8988T (cell line): Measurements from ENCODE around the gene PXDC1.
"Not testable (repeated sequence)": the region's sequence is repeated elsewhere in the genome, so short reads cannot be mapped to it uniquely, and the experiment has no call there.

ENCODE experiments used
- DNase-seq: peaks from one replicate; pipeline ENCODE4 v3.0.0; 2011

Gene PXDC1

DNA sequence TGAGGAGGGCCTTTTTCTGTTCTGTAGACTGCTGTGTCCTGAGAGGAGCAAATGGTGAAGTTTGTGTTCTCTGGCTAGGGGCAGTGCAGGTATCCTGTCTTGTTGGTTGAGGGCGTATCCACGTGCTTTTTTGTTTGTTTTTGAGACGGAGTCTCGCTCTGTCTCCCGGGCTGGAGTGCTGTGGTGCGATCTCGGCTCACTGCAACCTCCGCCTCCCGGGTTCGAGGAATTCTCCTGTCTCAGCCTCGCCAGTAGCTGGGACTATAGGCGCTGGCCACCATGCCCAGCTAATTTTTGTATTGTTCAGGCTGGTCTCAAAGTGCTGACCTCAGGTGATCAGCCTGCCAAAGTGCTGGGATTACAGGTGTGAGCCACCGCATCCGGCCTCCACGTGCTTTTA is 10.8 kb upstream of the PXDC1 start:
- DNase-seq, result no peak

DNA sequence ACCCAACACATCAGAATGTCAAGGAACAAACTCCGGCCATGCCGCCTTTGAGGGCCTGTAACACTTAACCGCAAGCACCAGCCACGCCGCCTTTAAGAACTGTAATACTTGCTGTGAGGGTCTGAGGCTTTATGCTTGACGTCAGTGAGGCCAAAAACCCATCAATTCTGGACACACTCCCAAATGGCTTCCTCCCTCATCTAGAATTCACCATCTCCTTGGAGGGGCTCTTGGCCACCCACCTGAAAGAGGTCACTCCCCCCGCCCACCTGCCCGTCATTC is 10.4 kb upstream of the PXDC1 start:
- no peak for DNase-seq

DNA sequence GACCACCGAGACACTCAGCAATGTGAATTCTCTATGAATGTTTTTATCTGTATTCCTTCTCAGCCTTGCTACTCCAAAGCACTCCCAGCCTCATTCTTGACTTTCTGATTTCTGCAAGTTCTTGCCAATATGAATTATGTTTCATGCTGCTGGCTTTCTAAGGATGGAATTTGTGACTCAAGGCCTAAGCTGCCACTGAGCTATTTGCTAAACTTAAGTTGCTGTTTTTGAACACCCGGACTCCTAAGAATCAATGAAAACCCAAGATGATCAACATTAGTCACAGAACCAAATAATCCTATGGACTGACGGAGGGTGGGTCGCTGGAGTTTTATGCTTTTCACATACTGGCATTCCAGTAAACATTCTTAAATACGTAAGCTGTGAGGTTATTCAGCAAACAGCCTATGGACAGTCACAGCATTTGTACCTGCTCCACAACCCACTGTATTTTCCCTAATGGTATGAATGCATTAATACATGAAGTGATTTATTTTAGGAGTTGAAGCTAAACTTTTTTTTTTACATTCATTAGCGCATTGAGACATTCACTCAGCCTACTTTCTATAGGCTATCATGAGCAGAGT is 8.2 kb upstream of the PXDC1 start:
- no peak for DNase-seq

DNA sequence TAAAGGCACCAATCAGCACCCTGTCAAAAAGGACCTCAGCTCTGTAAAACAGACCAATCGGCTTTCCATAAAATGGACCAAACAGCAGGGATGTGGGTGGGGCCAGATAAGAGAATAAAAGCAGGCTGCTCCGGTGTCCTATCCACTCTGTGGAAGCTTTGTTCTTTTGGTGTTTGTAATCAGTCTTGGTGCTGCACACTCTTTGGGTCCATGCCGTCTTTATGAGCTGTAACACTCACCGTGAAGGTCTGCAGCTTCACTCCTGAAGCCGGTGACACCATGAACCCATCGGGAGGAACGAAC is 7.3 kb upstream of the PXDC1 start:
- no peak for DNase-seq

DNA sequence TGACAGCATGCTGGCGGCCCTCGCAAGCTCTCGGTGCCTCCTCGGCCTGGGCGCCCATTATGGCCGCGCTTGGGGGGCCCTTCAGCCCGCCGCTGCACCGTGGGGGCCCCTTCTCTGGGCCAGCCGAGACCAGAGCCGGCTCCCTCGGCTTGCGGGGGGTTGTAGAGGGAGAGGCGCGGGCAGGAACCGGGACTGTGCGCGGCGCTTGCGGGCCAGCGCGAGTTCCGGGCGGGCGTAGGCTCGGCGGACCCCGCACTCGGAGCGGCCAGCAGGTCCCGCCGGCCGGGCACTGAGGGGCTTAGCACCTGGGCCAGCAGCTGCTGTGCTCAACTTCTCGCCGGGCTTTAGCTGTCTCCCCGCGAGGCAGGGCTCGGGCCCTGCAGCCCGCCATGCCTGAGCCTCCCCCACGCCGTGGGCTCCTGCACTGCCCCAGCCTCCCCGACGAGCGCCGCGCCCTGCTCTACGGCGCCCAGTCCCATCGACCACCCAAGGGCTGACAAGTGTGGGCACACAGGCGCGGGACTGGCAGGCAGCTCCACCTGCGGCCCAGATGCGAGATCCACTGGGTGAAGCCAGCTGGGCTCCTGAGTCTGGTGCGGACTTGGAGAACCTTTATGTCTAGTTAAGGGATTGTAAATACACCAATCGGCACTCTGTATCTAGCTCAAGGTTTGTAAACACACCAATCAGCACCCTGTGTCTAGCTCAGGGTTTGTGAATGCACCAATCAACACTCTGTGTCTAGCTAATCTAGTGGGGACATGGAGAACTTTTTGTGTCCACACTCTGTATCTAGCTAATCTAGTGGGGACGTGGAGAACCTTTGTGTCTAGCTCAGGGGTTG is 6.7 kb upstream of the PXDC1 start:
- not testable (repeated sequence) for DNase-seq

DNA sequence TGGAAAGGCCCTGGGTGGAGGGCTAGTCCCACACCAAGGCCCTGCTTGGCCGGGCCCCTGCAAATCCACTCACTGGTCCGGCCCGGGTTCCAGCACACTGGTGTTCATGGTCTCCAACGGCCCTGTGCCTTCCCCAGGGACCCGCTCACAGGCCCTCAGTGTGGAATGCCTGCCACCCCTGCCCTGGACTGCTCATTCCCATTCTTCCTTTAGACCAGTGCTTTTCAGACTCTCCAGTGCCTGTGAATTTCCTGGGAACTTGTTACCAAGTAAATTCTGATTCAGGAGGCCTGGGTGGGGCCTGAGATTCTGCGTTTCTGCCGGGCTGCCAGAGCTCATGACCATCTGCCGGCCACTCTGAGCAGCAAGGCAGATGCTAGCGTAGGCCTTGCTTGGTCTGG is 5.7 kb upstream of the PXDC1 start:
- no peak for DNase-seq

DNA sequence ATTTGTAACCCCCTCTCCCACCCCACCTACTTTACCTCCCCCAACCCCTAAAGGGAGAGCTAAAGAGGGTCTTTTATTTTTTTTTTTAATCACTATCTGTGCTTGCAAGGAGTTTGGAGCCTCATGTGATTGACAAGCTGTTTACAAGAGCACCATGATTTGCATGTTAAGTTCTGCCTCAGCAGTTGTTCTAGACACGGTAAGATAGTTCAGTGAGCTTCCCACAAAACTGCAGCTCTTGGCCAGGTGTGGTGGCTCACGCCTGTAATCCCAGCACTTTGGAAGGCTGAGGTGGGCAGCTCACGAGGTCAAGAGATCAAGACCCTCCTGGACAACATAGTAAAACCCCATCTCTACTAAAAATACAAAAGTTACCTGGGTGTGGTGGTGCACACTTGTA is 5.0 kb upstream of the PXDC1 start:
- no peak for DNase-seq

DNA sequence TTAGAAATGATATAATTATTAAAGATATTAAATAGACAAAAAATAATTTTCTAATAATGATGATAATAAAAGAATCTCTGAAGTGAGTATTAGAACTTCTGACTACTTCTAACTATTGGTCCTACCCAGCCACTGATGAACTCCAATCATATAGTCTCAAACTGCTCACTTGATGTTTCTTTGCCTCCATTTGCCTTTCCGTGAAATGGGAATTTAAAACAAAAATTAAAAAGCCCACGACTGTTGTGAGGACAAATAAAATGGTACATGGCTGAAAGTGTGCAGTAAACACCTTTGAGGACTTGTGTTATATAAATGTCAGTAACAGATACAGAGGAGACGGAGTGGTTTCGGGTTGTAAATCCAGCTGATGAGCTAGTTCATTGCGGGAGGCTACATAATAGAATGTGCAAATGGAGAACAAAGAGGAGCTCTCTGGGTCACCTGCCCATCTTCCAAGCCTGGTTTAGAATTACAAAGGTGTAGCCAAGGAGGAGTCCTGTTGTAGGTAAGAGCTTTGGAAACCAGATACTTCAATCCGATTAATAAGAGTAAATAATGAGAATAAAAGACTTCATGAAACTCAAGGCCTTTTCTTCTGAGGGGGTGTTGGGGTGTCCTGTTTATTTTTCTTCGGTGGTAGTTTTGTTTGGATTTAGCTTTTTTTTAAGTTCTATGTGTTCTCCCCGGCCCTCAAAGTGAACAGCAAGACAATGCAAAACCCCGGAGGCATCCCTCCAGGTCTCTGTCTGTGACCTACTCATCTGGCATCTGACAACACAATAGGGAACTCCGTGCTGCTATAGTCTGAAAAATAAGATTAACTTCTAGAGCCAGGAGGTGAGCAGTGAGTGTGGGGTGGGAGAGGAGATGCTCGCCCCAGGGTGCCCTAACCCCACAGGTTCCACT is 4.4 kb upstream of the PXDC1 start:
- DNase-seq, result no peak

DNA sequence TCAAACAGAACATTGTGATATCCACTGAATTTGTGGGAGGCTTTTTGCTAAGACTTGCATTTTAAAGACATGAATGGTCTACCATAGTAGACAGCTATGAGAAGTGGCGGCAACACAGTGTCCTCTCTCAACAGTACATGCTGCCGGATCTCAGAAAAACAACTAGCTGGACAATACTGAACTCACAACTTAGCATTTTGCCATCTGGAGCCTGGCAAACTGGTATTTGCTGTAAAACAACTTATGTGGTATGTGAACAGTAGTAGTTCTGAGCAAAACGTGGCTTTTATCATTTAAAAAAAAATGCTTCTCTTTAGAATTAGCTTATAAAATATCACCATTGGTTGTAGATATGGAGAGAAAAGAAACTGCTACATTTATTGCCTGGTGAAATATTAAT is 3.3 kb upstream of the PXDC1 start:
- no peak for DNase-seq

DNA sequence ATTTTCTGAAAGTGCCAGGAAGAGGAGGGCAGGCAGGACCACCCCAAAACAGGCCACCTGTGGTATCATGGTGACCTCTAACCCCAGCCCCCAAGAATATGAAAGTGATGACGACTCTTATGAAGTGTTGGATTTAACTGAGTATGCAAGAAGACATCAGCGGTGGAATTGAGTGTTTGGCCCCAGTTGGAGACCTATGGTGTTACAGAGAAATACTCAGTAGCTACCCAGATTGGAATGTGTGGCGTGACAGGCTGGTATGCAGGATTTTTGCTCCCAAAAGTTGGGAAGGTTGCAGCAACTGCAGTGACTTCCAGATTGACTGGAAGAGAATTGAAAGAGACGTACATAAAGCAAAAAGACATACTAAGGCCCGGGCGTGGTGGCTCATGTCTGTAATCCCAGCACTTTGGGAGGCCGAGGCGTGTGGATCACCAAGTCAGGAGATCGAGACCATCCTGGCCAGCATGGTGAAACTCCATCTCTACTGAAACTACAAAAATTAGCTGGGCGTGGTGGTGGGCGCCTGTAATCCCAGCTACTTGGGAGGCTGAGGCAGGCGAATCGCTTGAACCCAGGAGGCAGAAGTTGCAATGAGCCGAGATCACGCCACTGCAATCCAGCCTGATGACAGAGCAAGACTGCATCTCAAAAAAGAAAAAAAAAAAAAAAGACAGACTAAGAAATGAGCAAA is 2.7 kb upstream of the PXDC1 start:
- DNase-seq, result not testable (repeated sequence)

DNA sequence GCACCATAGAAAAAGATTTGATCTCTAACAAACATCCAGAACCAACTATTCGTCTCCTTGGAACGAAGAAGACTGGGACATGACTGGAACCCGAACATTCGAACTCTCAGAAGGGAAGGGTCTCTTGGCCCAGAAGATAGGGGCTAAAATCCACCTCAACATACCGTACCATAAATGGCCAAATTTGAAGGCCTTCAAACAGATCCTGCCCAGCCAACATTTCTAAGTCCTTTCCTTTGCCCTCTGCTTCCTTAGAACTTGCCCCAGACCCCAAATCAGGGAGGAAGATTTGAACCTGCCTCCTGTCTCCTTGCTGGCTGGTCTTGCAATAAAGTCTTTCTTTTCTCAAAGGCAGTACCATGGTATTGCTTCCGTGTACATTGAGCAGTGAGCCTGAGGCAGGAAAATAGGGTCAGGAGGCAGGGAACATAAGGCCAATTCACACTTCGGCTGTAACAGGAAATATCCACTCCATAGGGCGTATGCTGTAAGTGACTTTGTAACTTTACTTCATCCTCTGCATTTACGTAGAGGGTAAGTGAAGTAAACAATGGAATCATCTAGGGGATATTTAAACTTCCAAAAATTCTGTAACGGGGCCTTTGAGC is 1.8 kb upstream of the PXDC1 start:
- no peak for DNase-seq

DNA sequence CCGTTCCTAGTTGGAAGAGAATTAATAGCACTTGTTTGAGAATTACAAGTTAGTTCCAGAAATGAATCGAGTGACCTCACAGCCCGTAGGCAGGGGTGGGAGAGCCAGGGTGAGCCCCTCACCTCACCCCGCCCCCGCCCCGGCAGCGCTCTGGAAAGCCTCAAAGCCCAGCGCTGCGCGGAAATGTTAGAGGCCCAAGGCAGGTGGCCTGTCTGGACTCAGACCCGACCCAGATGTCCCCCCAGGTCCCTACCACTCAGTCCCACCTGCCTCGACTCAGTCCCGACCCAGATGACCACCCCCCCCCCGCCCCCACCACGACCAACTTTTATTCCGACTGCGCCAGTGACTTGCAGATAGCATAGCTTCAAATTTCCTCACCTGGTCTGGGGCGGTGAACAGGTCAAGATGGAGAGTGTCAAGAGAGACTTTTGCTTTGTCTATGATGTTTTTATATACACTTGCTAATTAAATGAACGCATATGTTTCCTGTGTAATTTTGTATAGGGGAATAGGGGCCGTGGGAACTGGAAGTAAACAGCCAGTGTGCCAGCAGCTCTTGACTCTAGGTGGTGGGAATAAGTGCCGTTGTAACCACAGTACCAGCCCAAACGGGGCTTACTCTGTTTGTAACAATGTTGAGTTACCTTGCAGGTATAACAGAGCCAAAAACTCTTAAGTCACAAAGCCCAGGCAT is 1.2 kb upstream of the PXDC1 start:
- no peak for DNase-seq

DNA sequence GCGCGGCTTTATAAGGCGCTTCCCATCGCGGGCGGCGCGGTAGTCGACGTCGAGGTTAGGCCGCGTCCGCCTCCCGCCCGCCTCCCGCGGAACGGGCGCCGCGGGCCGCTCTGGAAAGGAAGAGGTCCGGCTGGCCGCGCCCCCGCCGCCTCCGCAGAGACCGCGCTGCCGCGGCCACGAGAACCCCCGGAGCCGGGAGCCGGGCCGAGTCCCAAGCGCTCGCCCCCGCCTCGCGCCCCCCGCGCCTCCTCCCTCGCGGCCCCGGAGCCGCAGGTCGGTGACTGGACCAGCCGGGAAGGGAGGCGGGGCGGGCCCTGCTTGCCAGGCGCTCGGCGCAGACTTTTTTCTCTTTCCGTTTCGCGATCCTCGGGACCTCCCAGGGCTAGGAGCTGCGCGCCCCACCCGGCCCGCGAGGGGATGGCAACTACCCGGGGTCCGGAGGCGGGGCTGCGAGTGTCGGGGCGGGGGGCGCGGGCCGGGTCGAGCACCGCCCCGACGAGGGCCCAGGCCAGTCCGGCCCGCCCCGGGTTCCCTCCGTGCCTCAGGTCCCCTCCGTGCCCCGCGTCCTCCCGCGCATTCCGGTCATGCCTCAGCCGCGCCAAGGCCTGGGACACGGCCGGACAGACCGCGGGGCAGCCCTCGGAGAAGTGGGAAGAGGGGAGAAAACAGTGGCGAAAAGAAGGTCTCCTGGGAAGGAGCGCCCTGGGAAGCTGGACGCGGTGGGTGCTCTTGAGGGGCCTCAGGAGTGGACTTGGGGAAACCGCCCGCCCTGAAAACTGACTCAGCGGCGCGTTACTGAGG is 417 bp upstream of the PXDC1 start:
- peak; percentile 98 for DNase-seq

DNA sequence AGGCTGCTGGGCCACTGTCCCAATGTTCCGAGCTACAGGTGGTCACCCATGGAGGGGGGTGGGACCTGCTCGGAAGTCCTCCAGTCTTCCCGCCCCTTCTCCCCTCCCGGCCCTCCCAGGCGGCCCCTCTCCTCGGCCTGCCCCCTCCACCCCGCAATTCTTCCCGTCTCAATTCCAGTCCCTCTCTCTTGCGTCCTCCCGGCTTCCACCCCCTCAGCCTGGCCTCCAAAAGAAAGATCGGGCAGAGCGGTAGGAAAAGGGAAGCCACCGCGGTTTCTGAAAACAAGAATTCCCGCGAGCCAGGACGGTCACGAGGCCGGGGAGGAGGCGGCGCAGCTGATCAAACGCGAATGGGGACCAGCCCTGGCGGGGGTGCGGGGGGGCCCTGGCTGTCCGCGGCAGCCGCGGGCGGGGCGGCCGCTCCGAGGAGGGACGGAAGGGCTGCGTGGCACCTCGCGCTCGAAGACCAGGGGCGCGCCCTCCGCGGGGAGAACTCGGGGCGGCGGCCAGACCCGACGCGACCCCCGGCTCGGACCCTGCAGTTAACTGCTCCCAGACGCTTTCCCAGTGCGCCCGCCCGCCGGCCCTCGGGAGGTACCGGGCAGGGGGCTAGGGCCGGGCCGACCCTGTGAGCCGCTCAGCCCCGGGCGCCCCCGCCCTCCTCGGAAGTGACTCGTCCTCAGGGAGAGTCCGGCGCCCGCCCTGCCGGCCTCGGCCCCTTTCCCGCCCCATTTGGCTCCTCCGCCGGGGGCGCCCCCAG is 1.0 kb downstream of the PXDC1 start:
- DNase-seq, result peak; percentile 75

DNA sequence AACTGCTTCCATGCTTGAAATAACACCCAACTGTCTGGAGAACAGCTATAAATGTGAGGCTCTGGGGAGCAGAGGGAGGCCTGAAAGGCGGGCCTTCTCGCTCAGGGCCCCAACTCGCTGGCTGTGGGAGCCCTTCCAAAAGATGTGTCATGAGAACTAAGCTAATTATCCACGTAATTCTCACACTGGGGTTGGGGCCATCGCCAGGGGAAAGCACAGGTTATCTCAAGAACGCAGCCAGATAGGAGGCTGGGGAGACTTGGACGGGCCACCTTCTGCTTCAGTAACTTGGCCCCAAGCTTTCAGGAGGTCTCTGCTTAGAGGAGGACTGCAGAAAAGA is 1.6 kb downstream of the PXDC1 start:
- no peak for DNase-seq

DNA sequence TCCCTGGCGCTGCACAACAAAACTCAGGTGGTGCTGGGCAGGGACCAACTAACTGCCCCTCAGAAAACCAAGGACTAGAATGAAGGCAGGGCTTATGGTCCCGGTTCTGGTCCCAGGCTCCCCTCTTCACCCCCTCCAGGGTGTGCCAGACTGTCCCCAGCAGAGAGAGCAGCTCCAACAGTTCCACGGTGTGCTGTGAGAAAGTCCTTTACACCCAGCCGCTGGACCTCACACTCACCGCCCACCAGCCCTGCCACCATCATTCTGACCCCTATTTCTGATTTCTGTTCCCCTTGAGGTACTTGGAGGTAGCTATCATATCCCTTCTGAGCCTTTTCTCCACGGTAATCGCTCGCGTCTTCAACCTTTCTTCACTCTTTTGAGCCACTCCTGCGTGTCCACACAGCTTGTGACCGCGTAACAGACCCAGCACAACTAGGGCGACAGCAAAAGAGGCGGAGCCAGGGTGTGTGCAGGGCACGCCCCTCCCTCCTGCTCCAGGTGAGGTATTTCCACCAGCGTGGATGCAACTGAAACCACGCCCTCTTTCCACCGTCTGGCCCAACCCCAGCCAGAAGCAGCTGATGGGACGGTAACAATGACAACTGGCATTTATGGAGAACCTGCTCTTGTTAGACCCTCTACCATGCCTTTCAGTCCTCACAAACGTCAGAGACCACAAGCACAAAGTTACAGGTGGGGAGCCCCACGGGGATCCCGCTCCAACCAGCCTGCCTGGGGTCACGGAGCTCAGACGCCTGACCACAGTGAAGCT is 2.3 kb downstream of the PXDC1 start:
- DNase-seq, result no peak

DNA sequence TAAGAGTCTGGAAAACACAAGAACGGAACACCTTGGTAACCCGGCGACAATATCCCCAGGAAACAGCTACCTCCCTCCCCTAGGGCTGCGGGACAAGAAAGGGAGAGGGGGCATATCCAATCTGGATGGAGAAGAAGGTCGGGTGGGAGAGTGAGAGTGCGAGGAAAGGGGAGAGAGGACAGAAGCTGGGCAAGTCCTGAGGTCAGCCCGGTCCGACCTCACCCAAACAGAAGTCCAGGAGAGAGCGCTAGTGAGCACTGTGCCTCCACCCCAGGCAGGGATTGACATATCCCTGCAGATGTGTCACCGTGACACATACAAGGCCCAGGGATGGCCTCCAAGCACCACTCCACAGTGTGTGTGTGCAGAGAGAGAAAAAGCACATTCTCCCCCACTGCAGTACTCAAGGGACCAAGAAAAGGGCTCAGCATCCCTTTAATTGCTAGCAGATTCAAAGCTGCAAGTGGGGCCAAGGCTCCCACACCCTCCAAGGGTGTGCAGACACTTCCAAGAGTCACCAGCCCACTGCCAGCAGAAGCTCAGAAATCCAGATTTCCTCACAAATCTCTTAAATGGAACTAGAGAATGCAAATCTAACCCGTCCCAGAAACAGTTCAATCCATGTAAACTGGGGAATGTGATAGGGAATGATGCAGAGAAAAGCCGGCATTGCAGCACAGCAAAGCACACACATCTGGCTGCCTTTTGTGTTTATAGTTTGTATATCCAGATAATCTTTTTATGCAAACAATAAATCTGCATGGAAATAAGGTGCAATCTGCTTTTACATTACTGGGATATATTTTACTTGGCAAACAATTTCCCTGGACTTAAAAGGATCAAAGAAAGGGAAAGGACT is 3.1 kb downstream of the PXDC1 start:
- DNase-seq, result peak; percentile 98

DNA sequence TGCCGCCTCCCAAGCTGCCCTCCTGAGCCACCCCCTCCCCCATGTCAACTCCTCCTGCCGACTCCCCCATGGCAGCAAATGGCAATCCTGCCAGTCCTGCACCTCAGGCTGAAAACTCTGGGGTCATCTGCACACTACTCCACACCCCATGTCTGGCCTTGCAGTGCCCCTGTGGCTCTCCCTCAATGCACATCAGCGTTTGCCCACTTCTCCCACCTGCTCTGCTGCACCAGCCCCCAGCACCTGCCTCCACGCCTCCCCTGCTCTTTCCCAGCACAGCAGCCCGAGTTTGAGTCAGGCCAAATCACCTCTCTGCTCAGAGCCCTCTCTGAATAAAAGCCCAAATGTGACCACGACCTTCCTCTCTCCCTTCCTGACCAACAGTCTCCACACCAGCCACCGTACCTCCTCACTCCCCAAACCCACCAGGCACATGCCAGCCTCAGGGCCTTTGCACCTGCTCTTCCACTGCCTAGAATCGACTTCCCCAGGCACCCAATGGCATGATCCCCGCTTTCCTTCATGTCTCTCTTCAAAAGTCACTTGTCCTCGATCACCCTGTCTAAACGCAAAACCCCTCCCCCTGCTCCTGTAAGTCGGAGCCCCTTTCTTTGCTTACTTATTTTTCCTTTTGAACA is 4.3 kb downstream of the PXDC1 start:
- no peak for DNase-seq

DNA sequence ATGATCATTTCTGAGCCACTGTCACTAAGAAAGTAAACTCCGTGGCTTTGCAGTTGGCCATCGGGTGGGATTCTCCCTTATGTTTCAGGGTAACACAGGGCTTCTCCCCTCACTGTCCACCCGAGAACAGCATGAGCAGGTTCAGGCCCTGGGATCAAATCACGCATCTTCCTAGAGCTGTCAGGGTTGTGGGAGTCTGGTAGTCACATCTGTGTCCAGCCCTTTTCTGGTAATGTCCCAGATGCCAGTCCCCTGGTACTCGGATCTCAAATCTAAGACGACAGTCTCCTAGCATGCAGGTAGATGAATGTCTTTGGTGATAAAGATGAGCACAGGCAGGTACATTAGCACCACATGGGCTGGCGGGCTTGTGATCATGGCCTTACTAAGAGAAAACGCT is 4.8 kb downstream of the PXDC1 start:
- no peak for DNase-seq
